ENCODE measurements around the gene C11orf97. TPM values are rescaled to one million over a fixed set of nuclear protein-coding genes. Genes with fewer than 3 reads are reported as not detected.

Gene C11orf97
- total and polyA plus RNA-seq, 2 of the 13 experiments (the other 11 are each of a cell fraction or from before 2014, with no cell fraction given): 0.35 TPM; not detected in 1

DNA sequence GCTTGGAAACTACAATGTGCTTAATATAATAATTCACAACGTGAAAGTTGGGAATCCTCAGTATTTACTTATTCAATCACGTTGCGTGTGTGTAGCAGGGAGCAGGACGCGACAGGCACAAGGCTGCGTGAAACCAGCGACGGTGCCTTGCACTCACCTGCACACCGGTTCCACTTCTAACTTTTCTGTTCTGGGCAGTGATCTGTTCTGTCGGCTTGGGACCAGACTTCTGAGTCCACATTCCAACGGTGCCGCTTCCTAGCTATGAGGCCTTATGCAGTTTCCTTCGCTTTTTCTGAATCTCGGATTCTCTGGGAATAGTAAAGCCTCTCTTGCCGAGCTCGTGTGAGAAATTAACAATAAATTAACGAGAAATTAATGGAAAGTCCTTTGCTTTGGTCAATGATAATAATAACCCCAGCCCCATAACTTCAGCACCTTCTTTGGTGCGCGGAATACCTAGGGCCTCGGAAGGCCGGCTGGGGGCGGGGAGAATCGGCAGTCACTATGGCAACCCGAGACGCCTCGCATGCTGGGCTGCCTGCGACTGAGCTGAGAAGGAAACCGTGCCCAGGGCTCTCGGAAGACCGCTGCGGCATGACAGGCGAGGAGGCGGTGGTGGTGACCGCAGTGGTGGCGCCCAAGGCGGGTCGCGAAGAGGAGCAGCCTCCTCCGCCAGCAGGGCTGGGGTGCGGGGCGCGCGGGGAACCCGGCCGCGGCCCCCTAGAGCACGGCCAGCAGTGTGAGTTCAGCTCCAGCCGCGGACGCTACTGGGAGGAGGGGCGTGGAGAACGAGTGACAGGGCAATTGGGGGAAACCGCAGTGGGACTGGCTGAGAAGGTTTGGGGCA, at the start of gene C11orf97 (continued):
- TF ChIP-seq ZBTB49 (CRISPR knock-in tag; IDR thresholded peaks at IDR 0.05; ENCODE audit: borderline replicate concordance) (no peak), MTA1 (CRISPR knock-in tag; IDR thresholded peaks at IDR 0.05; ENCODE audit: borderline replicate concordance) (0 out of 2 replicates have a peak, but pooled peaks have one; percentile 37), GFI1 (CRISPR knock-in tag; IDR thresholded peaks at IDR 0.05; ENCODE audit: borderline replicate concordance) (no peak), ZBTB21 (CRISPR knock-in tag; IDR thresholded peaks at IDR 0.05) (no peak), RFXANK (CRISPR knock-in tag; IDR thresholded peaks at IDR 0.05) (no peak), ELK4 (CRISPR knock-in tag; IDR thresholded peaks at IDR 0.05; ENCODE audit: borderline replicate concordance) (no peak), ZNF251 (CRISPR knock-in tag; IDR thresholded peaks at IDR 0.05) (no peak), HNRNPK (IDR thresholded peaks at IDR 0.05; ENCODE audit: low read depth, low read length, poor library complexity, severe bottlenecking) (peak; percentile 31), ZNF501 (CRISPR knock-in tag; IDR thresholded peaks at IDR 0.05) (peak; percentile 71; the same call in 1 of the 2 replicates), BHLHE40 (IDR thresholded peaks at IDR 0.05; ENCODE audit: low read length) (no peak), RFX1 (IDR thresholded peaks at IDR 0.05) (peak; percentile 78), HIVEP1 (CRISPR knock-in tag; IDR thresholded peaks at IDR 0.05) (peak; percentile 59), ARNTL (CRISPR knock-in tag; IDR thresholded peaks at IDR 0.05) (0 out of 2 replicates have a peak, but pooled peaks have one; percentile 32), FOXA1 (IDR thresholded peaks at IDR 0.05) (no peak), FOXA1 (CRISPR knock-in tag; IDR thresholded peaks at IDR 0.05) (0 out of 2 replicates have a peak, but pooled peaks have one; percentile 5), ZBTB14 (CRISPR knock-in tag; IDR thresholded peaks at IDR 0.05) (no peak), KLF16 (CRISPR knock-in tag; IDR thresholded peaks at IDR 0.05) (no peak), ZNF672 (CRISPR knock-in tag; IDR thresholded peaks at IDR 0.05) (no peak)
- TF ChIP-seq, protein P1, sequence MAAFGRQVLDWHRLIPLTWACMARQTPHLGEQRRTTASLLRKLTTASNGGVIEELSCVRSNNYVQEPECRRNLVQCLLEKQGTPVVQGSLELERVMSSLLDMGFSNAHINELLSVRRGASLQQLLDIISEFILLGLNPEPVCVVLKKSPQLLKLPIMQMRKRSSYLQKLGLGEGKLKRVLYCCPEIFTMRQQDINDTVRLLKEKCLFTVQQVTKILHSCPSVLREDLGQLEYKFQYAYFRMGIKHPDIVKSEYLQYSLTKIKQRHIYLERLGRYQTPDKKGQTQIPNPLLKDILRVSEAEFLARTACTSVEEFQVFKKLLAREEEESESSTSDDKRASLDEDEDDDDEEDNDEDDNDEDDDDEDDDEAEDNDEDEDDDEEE (CRISPR knock-in tag; IDR thresholded peaks at IDR 0.05): no peak
- TF ChIP-seq, protein P2, sequence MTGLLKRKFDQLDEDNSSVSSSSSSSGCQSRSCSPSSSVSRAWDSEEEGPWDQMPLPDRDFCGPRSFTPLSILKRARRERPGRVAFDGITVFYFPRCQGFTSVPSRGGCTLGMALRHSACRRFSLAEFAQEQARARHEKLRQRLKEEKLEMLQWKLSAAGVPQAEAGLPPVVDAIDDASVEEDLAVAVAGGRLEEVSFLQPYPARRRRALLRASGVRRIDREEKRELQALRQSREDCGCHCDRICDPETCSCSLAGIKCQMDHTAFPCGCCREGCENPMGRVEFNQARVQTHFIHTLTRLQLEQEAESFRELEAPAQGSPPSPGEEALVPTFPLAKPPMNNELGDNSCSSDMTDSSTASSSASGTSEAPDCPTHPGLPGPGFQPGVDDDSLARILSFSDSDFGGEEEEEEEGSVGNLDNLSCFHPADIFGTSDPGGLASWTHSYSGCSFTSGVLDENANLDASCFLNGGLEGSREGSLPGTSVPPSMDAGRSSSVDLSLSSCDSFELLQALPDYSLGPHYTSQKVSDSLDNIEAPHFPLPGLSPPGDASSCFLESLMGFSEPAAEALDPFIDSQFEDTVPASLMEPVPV (CRISPR knock-in tag; IDR thresholded peaks at IDR 0.05): no peak; the same call in 1 of the 2 replicates
- TF ChIP-seq, protein P3, sequence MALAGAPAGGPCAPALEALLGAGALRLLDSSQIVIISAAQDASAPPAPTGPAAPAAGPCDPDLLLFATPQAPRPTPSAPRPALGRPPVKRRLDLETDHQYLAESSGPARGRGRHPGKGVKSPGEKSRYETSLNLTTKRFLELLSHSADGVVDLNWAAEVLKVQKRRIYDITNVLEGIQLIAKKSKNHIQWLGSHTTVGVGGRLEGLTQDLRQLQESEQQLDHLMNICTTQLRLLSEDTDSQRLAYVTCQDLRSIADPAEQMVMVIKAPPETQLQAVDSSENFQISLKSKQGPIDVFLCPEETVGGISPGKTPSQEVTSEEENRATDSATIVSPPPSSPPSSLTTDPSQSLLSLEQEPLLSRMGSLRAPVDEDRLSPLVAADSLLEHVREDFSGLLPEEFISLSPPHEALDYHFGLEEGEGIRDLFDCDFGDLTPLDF (CRISPR knock-in tag; IDR thresholded peaks at IDR 0.05): 0 out of 2 replicates have a peak, but pooled peaks have one; percentile 18

Data from HepG2 (cell line).